HL-60 (cell line): ENCODE measurements around the gene RBM15B.

Experiments used
- DNase-seq, 2 experiments: peaks; one replicate each; pipeline ENCODE4 v3.0.0-alpha.2; 2010 to 2020; ENCODE audit warnings: low read depth in 1 of 2, low spot score in 1 of 2
- H3K27ac ChIP-seq: fragments of 250-450 bp; sonication (Bioruptor Pico); replicated peaks from 2 replicates; pipeline ENCODE4 v1.5.1; 2020; ENCODE audit warnings: mild to moderate bottlenecking, moderate library complexity
- H3K27me3 ChIP-seq: fragments of 250-450 bp; sonication (Bioruptor Pico); 2 replicates; pipeline ENCODE4 v1.5.1; 2021; ENCODE audit warnings: mild to moderate bottlenecking, moderate library complexity; ENCODE audit not compliant: insufficient read depth, poor library complexity, severe bottlenecking
- H3K4me3 ChIP-seq: replicated peaks from 2 replicates; pipeline ENCODE4 v1.5.1; 2011; ENCODE audit warnings: mild to moderate bottlenecking, control low read depth, low read length; ENCODE audit not compliant: insufficient read depth
- CTCF ChIP-seq: IDR thresholded peaks from one replicate; pipeline ENCODE4 v1.5.1; 2011; ENCODE audit warnings: low read length, control low read depth, inconsistent platforms; ENCODE audit not compliant: insufficient read depth
- GABPA ChIP-seq: IDR thresholded peaks from 2 replicates; pipeline ENCODE4 v1.6.1; 2012; ENCODE audit warnings: low read depth
- POLR2AphosphoS5 ChIP-seq: IDR thresholded peaks from 2 replicates; pipeline ENCODE4 v1.6.1; 2012; ENCODE audit warnings: low read depth
- REST ChIP-seq: IDR thresholded peaks from 2 replicates; pipeline ENCODE4 v1.6.1; 2012; ENCODE audit warnings: low read depth; ENCODE audit not compliant: insufficient replicate concordance
- SPI1 ChIP-seq: IDR thresholded peaks from 2 replicates; pipeline ENCODE4 v1.6.1; 2012; ENCODE audit warnings: low read depth, mild to moderate bottlenecking, borderline replicate concordance

Gene RBM15B

GRCh38 chr3:51353131-51353530 lies 38.0 kb upstream of the RBM15B start:
- no peak for DNase-seq
- TF ChIP-seq SPI1 (no peak), GABPA (no peak), CTCF (no peak), POLR2AphosphoS5 (no peak), REST (no peak)
- no peak overlapping the region for H3K4me3 ChIP-seq
- H3K27me3 ChIP-seq: no peaks in the 10 kb centered on the region
- no peak overlapping the region for H3K27ac ChIP-seq

- Histone ChIP-seq H3K27ac (no peak overlapping the region), H3K4me3 (no peak overlapping the region), H3K27me3 (no peaks in the 10 kb centered on the region)
- no peak for DNase-seq
- TF ChIP-seq CTCF: no peak
Measured at GRCh38 chr3:51353691-51354090, 37.4 kb upstream of the RBM15B start.

- Histone ChIP-seq H3K4me3 (no peak overlapping the region), H3K27me3 (no peaks in the 10 kb centered on the region), H3K27ac (no peak overlapping the region)
- TF ChIP-seq REST (no peak), SPI1 (no peak), POLR2AphosphoS5 (no peak), CTCF (no peak), GABPA (no peak)
- DNase-seq: no peak
Measured at GRCh38 chr3:51354172-51354571, 36.9 kb upstream of the RBM15B start.

- TF ChIP-seq GABPA (no peak), REST (no peak), POLR2AphosphoS5 (no peak), SPI1 (no peak), CTCF (no peak)
- no peak overlapping the region for H3K4me3 ChIP-seq
- H3K27me3 ChIP-seq: no peaks in the 10 kb centered on the region
- DNase-seq: no peak
- no peak overlapping the region for H3K27ac ChIP-seq
Measured at GRCh38 chr3:51354731-51355615, 36.1 kb upstream of the RBM15B start.
